ENCODE results near the gene NR0B1.

DNA sequence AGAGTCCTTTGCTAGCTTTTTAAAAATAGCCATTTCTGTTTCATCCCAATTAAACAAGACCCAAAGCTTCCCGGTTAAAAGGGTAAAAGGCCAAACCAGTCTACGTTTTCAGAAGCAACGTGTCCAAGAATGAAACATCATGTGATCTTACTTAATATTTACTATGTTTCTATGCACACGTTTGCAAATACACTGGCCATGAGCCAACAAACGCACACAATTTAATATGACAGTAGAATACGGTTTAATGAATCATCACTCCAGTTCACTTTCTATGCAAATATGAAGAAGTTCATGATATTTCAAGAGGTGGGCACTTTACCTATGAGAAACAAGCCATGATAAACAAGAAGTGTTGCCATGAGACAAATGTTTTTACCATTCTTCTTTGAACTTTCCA lies 4.3 kb downstream of the NR0B1 start:
- no peak for TF ChIP-seq POLR2A (IDR thresholded peaks at IDR 0.05)
- TF ChIP-seq, protein P1, sequence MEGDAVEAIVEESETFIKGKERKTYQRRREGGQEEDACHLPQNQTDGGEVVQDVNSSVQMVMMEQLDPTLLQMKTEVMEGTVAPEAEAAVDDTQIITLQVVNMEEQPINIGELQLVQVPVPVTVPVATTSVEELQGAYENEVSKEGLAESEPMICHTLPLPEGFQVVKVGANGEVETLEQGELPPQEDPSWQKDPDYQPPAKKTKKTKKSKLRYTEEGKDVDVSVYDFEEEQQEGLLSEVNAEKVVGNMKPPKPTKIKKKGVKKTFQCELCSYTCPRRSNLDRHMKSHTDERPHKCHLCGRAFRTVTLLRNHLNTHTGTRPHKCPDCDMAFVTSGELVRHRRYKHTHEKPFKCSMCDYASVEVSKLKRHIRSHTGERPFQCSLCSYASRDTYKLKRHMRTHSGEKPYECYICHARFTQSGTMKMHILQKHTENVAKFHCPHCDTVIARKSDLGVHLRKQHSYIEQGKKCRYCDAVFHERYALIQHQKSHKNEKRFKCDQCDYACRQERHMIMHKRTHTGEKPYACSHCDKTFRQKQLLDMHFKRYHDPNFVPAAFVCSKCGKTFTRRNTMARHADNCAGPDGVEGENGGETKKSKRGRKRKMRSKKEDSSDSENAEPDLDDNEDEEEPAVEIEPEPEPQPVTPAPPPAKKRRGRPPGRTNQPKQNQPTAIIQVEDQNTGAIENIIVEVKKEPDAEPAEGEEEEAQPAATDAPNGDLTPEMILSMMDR (IDR thresholded peaks at IDR 0.05): no peak
- TF ChIP-seq EP300 (IDR thresholded peaks at IDR 0.05): no peak
- no peak for TF ChIP-seq POLR2AphosphoS5 (IDR thresholded peaks at IDR 0.05)

All from sigmoid colon (tissue), 4 donors.